ENCODE data around the gene CPB1.
"Not testable (repeated sequence)": the region's sequence is repeated elsewhere in the genome, so short reads cannot be mapped to it uniquely, and the experiment has no call there.

DNA sequence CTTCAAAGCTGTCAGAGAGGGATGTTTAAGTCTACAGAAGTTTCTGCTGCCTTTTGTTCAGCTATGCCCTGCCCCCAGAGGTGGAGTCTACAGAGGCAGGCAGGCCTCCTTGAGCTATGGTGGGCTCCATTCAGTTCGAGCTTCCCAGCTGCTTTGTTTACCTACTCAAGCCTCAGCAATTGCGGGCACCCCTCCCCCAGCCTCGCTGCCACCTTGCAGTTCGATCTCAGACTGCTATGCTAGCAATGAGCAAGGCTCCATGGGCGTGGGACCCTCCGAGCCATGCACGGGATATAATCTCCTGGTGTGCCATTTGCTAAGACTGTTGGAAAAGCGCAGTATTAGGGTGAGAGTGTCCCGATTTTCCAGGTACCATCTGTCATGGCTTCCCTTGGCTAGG lies 41.5 kb upstream of the CPB1 start:
- TF ChIP-seq, protein P1, sequence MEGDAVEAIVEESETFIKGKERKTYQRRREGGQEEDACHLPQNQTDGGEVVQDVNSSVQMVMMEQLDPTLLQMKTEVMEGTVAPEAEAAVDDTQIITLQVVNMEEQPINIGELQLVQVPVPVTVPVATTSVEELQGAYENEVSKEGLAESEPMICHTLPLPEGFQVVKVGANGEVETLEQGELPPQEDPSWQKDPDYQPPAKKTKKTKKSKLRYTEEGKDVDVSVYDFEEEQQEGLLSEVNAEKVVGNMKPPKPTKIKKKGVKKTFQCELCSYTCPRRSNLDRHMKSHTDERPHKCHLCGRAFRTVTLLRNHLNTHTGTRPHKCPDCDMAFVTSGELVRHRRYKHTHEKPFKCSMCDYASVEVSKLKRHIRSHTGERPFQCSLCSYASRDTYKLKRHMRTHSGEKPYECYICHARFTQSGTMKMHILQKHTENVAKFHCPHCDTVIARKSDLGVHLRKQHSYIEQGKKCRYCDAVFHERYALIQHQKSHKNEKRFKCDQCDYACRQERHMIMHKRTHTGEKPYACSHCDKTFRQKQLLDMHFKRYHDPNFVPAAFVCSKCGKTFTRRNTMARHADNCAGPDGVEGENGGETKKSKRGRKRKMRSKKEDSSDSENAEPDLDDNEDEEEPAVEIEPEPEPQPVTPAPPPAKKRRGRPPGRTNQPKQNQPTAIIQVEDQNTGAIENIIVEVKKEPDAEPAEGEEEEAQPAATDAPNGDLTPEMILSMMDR (IDR thresholded peaks at IDR 0.05): not testable (repeated sequence)
- not testable (repeated sequence) for TF ChIP-seq POLR2A (IDR thresholded peaks at IDR 0.05)

Measured in heart left ventricle (tissue), 13 donors.